Measurements from ENCODE around the gene STAG3. TPM values are rescaled to one million over a fixed set of nuclear protein-coding genes. Genes with fewer than 3 reads are reported as not detected.

The STAG3 gene
- total and polyA plus RNA-seq, 10 of the 15 experiments (the other 5 are each of a cell fraction or from before 2014, with no cell fraction given) = 73.0 to 306 (median 120) TPM

- TF ChIP-seq SKIL (IDR thresholded peaks at IDR 0.05; ENCODE audit: low read depth, poor library complexity, severe bottlenecking) (peak; percentile 87), PML (IDR thresholded peaks at IDR 0.05; ENCODE audit: low read length) (peak; percentile 67), PRDM15 (CRISPR knock-in tag; IDR thresholded peaks at IDR 0.05) (no peak), ATF7 (IDR thresholded peaks at IDR 0.05; ENCODE audit: low read depth) (peak; percentile 84), RELA (IDR thresholded peaks at IDR 0.05; ENCODE audit: borderline replicate concordance, partially characterized antibody) (no peak), FOXM1 (IDR thresholded peaks at IDR 0.05; ENCODE audit: low read depth, low read length) (peak; percentile 98), SMARCA5 (IDR thresholded peaks at IDR 0.05) (no peak), NR2F1 (conservative IDR thresholded peaks at IDR 0.05) (peak; percentile 54; the same call in 1 of the 2 replicates), POU2F2 (IDR thresholded peaks at IDR 0.05; ENCODE audit: borderline replicate concordance, low read depth, low read length) (peak; percentile 86), BRCA1 (IDR thresholded peaks at IDR 0.05; ENCODE audit: low read depth, low read length) (no peak), MEF2B (IDR thresholded peaks at IDR 0.05; ENCODE audit: partially characterized antibody, poor library complexity, severe bottlenecking) (peak; percentile 82), NBN (IDR thresholded peaks at IDR 0.05) (peak; percentile 89), GATAD2B (conservative IDR thresholded peaks at IDR 0.05; ENCODE audit: low read depth) (peak; percentile 66; the same call in 1 of the 2 replicates), ZNF24 (IDR thresholded peaks at IDR 0.05) (0 out of 2 replicates have a peak, but pooled peaks have one; percentile 48), ZNF622 (IDR thresholded peaks at IDR 0.05) (no peak), E2F8 (IDR thresholded peaks at IDR 0.05; ENCODE audit: low read depth, partially characterized antibody) (no peak), MXI1 (IDR thresholded peaks at IDR 0.05; ENCODE audit: low read depth, low read length) (no peak), KLF5 (IDR thresholded peaks at IDR 0.05; ENCODE audit: partially characterized antibody) (peak; percentile 42), CBX5 (IDR thresholded peaks at IDR 0.05; ENCODE audit: low read depth) (no peak)
- TF ChIP-seq, protein P1, sequence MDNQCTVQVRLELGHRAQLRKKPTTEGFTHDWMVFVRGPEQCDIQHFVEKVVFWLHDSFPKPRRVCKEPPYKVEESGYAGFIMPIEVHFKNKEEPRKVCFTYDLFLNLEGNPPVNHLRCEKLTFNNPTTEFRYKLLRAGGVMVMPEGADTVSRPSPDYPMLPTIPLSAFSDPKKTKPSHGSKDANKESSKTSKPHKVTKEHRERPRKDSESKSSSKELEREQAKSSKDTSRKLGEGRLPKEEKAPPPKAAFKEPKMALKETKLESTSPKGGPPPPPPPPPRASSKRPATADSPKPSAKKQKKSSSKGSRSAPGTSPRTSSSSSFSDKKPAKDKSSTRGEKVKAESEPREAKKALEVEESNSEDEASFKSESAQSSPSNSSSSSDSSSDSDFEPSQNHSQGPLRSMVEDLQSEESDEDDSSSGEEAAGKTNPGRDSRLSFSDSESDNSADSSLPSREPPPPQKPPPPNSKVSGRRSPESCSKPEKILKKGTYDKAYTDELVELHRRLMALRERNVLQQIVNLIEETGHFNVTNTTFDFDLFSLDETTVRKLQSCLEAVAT (IDR thresholded peaks at IDR 0.05) = peak; percentile 85
- TF ChIP-seq, protein P2, sequence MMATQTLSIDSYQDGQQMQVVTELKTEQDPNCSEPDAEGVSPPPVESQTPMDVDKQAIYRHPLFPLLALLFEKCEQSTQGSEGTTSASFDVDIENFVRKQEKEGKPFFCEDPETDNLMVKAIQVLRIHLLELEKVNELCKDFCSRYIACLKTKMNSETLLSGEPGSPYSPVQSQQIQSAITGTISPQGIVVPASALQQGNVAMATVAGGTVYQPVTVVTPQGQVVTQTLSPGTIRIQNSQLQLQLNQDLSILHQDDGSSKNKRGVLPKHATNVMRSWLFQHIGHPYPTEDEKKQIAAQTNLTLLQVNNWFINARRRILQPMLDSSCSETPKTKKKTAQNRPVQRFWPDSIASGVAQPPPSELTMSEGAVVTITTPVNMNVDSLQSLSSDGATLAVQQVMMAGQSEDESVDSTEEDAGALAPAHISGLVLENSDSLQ (IDR thresholded peaks at IDR 0.05) = peak; percentile 97
Measured at GRCh38 chr7:100221231-100221718, 43.6 kb downstream of the STAG3 start (continued).
